GM19438 (cell line): ENCODE results near the gene KCNJ15.
"Not testable (repeated sequence)": the region's sequence is repeated elsewhere in the genome, so short reads cannot be mapped to it uniquely, and the experiment has no call there.

Experiments
- ATAC-seq: cut with Tn5 transposase; IDR thresholded peaks from one replicate; pipeline ENCODE4 v1.9.1; 2021; ENCODE audit warnings: low read depth; ENCODE audit not compliant: unreplicated experiment

Gene KCNJ15

GRCh38 chr21:38256599-38257302, at the start of gene KCNJ15:
TSS of gene KCNJ15 (plus strand) at chr21:38256991. CDS start at chr21:38299262, 42,271 bp downstream.
- no peak for ATAC-seq

GRCh38 chr21:38208118-38208517, 48.7 kb upstream of the KCNJ15 start:
- no peak for ATAC-seq

GRCh38 chr21:38211321-38211720, 45.5 kb upstream of the KCNJ15 start:
- ATAC-seq: no peak

- no peak for ATAC-seq
These were observed 44.1 kb upstream of the KCNJ15 start for GRCh38 chr21:38212706-38213105.

- ATAC-seq: no peak
These were observed 37.7 kb upstream of the KCNJ15 start for GRCh38 chr21:38219049-38219628.

GRCh38 chr21:38220270-38220737, 36.5 kb upstream of the KCNJ15 start:
- ATAC-seq: no peak

- no peak for ATAC-seq
These were observed 35.2 kb upstream of the KCNJ15 start for GRCh38 chr21:38221594-38221993.

- no peak for ATAC-seq
These were observed 32.8 kb upstream of the KCNJ15 start for GRCh38 chr21:38223893-38224540.

GRCh38 chr21:38227401-38227800, 29.4 kb upstream of the KCNJ15 start:
- ATAC-seq: no peak

GRCh38 chr21:38228115-38228514, 28.7 kb upstream of the KCNJ15 start:
- ATAC-seq: no peak

- ATAC-seq: no peak
These were observed 28.3 kb upstream of the KCNJ15 start for GRCh38 chr21:38228537-38228936.

GRCh38 chr21:38229260-38229877, 27.4 kb upstream of the KCNJ15 start:
- ATAC-seq: no peak

GRCh38 chr21:38234395-38235142, 22.2 kb upstream of the KCNJ15 start:
- ATAC-seq: no peak

GRCh38 chr21:38235251-38235650, 21.5 kb upstream of the KCNJ15 start:
- ATAC-seq: not testable (repeated sequence)

GRCh38 chr21:38236232-38236631, 20.6 kb upstream of the KCNJ15 start:
- no peak for ATAC-seq

GRCh38 chr21:38239672-38240071, 17.1 kb upstream of the KCNJ15 start:
- ATAC-seq: no peak

- ATAC-seq: no peak
These were observed 16.7 kb upstream of the KCNJ15 start for GRCh38 chr21:38240129-38240528.

- no peak for ATAC-seq
These were observed 15.6 kb upstream of the KCNJ15 start for GRCh38 chr21:38241029-38241740.

GRCh38 chr21:38242061-38242460, 14.7 kb upstream of the KCNJ15 start:
- no peak for ATAC-seq
